ENCODE data around the gene GTPBP4.

GRCh38 chr10:1044146-1044545 is 55.9 kb downstream of the GTPBP4 start:
- no peak for TF ChIP-seq MYC (IDR thresholded peaks at IDR 0.05; ENCODE audit: low read depth, low read length)
- no peak for TF ChIP-seq CTCF (IDR thresholded peaks at IDR 0.05; ENCODE audit: low read depth, low read length)
- TF ChIP-seq POLR2A (IDR thresholded peaks at IDR 0.05; ENCODE audit: extremely low read depth, insufficient read length), result no peak
- TF ChIP-seq MAX (IDR thresholded peaks at IDR 0.05; ENCODE audit: low read depth, low read length), result no peak
